T-cell (primary cell): Measurements from ENCODE around the gene ECM2. TPM values are rescaled to one million over a fixed set of nuclear protein-coding genes. Genes with fewer than 3 reads are reported as not detected.

Experiments
- ATAC-seq, 4 experiments: fragments of 200-7000 bp in 3 of 4; fragments of 150-1000 bp in 1 of 4; cut with Tn5 transposase; replicated peaks in 1 of 4; 1 replicate in 3 of 4; 2 replicates in 1 of 4; pipeline ENCODE4 v1.10.0; 2021; ENCODE audit warnings: moderate library complexity in 3 of 4, mild to moderate bottlenecking in 2 of 4, moderate number of reproducible peaks in 1 of 4
- CTCF ChIA-PET, 2 donors: fragments of 300-600 bp; sonication (Branson Sonifier 250); formaldehyde crosslinking; loops; one replicate each; lab custom pipeline; 2022; ENCODE audit warnings: antibody characterized with exemption in 2 of 2; lab: Charles Lee
- POLR2A ChIA-PET, 2 donors: fragments of 300-600 bp; sonication (Branson Sonifier 250); formaldehyde crosslinking; loops; one replicate each; lab custom pipeline; 2022; ENCODE audit warnings: antibody characterized with exemption in 2 of 2; lab: Charles Lee
- DNase-seq, 35 experiments: peaks; one replicate each; pipeline versions ENCODE4 v3.0.0 to v3.0.0-alpha.2; 2013 to 2023
- H3K27ac ChIP-seq: one replicate; pipeline ENCODE4 v1.5.1; 2013; ENCODE audit warnings: low read length
- H3K27me3 ChIP-seq, 2 experiments: replicated peaks in 1 of 2; 1 replicate in 1 of 2; 2 replicates in 1 of 2; pipeline versions ENCODE4 v1.6.1 to v1.7.0; 2013; ENCODE audit warnings: low read length in 1 of 2, mixed read lengths in 1 of 2; ENCODE audit not compliant: control insufficient read depth in 2 of 2, insufficient read depth in 2 of 2; ENCODE audit errors: extremely low read depth in 1 of 2
- H3K36me3 ChIP-seq, 2 donors: 1 replicate in 1 of 2; 2 replicates in 1 of 2; pipeline versions ENCODE4 v1.6.1 to v1.7.0; 2013; ENCODE audit warnings: low read length in 1 of 2; ENCODE audit not compliant: control insufficient read depth in 2 of 2, insufficient read depth in 1 of 2; ENCODE audit errors: extremely low read depth in 1 of 2
- H3K4me1 ChIP-seq, 2 experiments: 1 replicate in 1 of 2; 2 replicates in 1 of 2; pipeline versions ENCODE4 v1.6.1 to v1.7.0; 2013; ENCODE audit warnings: low read length in 2 of 2, mixed read lengths in 1 of 2; ENCODE audit not compliant: insufficient read depth in 2 of 2, control insufficient read depth in 1 of 2; ENCODE audit errors: extremely low read depth in 1 of 2
- H3K4me3 ChIP-seq, 2 donors: 1 replicate in 1 of 2; 2 replicates in 1 of 2; pipeline versions ENCODE4 v1.5.1 to v1.7.0; 2013; ENCODE audit warnings: mild to moderate bottlenecking in 2 of 2, low read length in 1 of 2, moderate library complexity in 1 of 2; ENCODE audit not compliant: control insufficient read depth in 1 of 2; ENCODE audit errors: extremely low read depth in 1 of 2
- H3K9me3 ChIP-seq: 2 replicates; pipeline ENCODE4 v1.7.0; 2013
- H3K27ac Mint-ChIP-seq, 2 donors: one replicate each; pipeline ENCODE4 v1.8.0; 2020 to 2021; ENCODE audit warnings: mild to moderate bottlenecking in 2 of 2, mixed read lengths in 2 of 2
- H3K27me3 Mint-ChIP-seq, 2 donors: one replicate each; pipeline ENCODE4 v1.8.0; 2021 to 2022; ENCODE audit warnings: mixed read lengths in 2 of 2
- H3K36me3 Mint-ChIP-seq: one replicate; pipeline ENCODE4 v1.8.0; 2021; ENCODE audit warnings: mixed read lengths
- H3K4me1 Mint-ChIP-seq, 3 donors: one replicate each; pipeline ENCODE4 v1.8.0; 2020 to 2022; ENCODE audit warnings: mixed read lengths in 3 of 3, mild to moderate bottlenecking in 1 of 3
- H3K4me3 Mint-ChIP-seq, 3 donors: one replicate each; pipeline ENCODE4 v1.8.0; 2020 to 2022; ENCODE audit warnings: mild to moderate bottlenecking in 3 of 3, mixed read lengths in 3 of 3, moderate library complexity in 3 of 3
- H3K9me3 Mint-ChIP-seq, 3 donors: one replicate each; pipeline ENCODE4 v1.8.0; 2020 to 2022; ENCODE audit warnings: mixed read lengths in 3 of 3
- WGBS: methylation state at CpG from one replicate; pipeline ENCODE4 v1.1.5; 2013; ENCODE audit warnings: missing lambda C conversion rate; ENCODE audit not compliant: insufficient coverage; 5-methylcytosine and 5-hydroxymethylcytosine counted together
- total RNA-seq, 35 experiments: library from RNA in 6 of 35; stranded (reverse) in 6 of 35; fragments of 120-200 nt in 1 of 35; gene quantifications; one replicate each; pipeline versions ENCODE4 v1.2.1 to v1.2.4 and lab custom pipeline; 2013 to 2026

Gene ECM2
- total RNA-seq, 5 donors from 2014 or later (not counting 1 experiment from before 2014, with no cell fraction given) = not detected

DNA sequence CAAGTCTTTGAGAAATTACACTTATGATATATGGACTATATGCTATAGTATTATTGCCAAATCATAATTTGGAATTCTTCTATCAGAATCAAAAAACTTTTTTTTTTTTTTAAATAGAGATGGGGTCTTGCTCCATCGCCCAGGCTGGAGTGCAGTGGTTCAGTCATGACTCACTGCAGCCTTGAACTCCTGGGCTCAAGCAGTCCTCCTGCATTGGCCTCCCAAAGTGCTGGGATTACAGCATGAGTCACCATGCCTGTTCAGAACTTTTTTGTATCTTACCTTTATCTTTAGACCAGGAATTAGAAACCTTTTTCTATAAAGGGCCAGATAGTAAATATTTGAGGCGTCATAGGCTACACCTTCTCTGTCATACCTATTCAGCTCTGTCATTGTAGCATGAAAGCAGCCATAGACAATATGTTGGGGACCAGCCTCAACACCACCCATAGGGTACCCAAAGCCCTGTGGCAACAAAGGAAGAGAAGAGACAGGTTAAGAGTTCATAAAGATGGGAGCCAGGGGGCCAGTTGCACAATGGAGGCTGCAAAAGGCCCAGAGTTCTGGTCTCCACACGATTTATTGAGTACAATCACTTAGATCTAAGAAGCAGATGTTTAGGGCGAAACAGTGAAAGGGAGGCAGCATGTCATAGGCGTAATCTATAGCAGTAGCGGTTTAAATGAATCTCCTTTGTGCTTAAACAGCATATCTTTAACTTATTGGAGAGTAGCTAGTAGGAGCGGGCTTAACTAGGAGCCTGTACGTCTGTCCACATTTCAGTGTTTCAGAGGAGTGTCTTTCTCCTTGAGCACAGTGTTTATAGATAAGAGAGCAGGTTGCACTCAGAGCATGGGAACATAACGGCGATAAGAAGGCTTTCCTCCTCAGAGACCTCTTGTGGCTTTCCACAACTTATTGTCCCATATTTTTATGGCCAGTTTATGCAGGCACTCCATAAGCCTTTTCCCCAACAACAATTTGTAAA lies 12.5 kb downstream of the ECM2 start:
- no peaks in the 10 kb centered on the region for H3K9me3 ChIP-seq
- no peaks in the 10 kb centered on the region for H3K27me3 ChIP-seq
- no peaks in the 10 kb centered on the region for H3K4me1 Mint-ChIP-seq
- H3K27ac ChIP-seq = no peak overlapping the region
- H3K27ac Mint-ChIP-seq = no peak overlapping the region
- H3K36me3 Mint-ChIP-seq = no peaks in the 10 kb centered on the region
- no peaks in the 10 kb centered on the region for H3K9me3 Mint-ChIP-seq
- H3K27me3 Mint-ChIP-seq = no peaks in the 10 kb centered on the region
- WGBS = 86% methylated on average over 2 of the region's 10 CpGs
- ChIA-PET POLR2A (interaction anchor here in 1 of 2 donors (0.6 kb wide), 1 partner anchor 23 kb away, joined by 3 read pairs; no protein-coding TSS in a partner anchor), CTCF (no interaction called here)
- H3K4me3 Mint-ChIP-seq = no peak overlapping the region
- ATAC-seq (no peak), DNase-seq (no peak)
- no peaks in the 10 kb centered on the region for H3K36me3 ChIP-seq
- no peaks in the 10 kb centered on the region for H3K4me1 ChIP-seq
- no peak overlapping the region for H3K4me3 ChIP-seq

DNA sequence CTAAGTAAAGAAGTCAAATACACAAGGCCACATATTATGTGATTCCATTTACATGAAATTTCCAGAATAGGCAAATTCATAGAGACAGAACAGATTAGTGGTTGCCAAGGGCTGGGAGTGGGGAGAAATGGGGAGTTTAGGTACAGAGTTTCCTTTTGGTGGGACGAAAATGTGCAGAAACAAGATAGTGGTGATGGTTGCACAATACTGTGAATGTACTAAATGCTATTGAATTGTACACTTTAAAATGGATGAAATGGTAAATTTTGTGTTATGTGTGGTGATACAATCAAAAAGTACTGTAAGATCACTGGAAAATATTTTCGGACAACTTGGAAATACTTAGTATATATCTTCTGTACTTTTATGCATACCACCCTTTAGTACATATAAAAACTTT lies 15.0 kb downstream of the ECM2 start:
- H3K9me3 Mint-ChIP-seq = no peaks in the 10 kb centered on the region
- H3K9me3 ChIP-seq = no peaks in the 10 kb centered on the region
- no peaks in the 10 kb centered on the region for H3K36me3 ChIP-seq
- ChIA-PET CTCF (no interaction called here), POLR2A (no interaction called here)
- no peak for DNase-seq
- H3K4me3 ChIP-seq = no peak overlapping the region
- H3K27ac ChIP-seq = no peak overlapping the region
- no peak overlapping the region for H3K4me3 Mint-ChIP-seq
- H3K4me1 ChIP-seq = no peaks in the 10 kb centered on the region
- no peak for ATAC-seq
- H3K27me3 ChIP-seq = no peaks in the 10 kb centered on the region
- no peak overlapping the region for H3K27ac Mint-ChIP-seq
- no peaks in the 10 kb centered on the region for H3K27me3 Mint-ChIP-seq
- no peaks in the 10 kb centered on the region for H3K36me3 Mint-ChIP-seq
- no peaks in the 10 kb centered on the region for H3K4me1 Mint-ChIP-seq
- WGBS = 83% methylated on average over 1 of the region's 2 CpGs

- WGBS = 93% methylated on average over 2 of the region's 4 CpGs
- no peaks in the 10 kb centered on the region for H3K4me1 Mint-ChIP-seq
- CTCF ChIA-PET = no interaction called here
These were observed 17.6 kb downstream of the ECM2 start for GRCh38 chr9:92518199-92518598.

GRCh38 chr9:92517046-92517445 lies 18.7 kb downstream of the ECM2 start:
- Histone ChIP-seq H3K4me1 (no peaks in the 10 kb centered on the region), H3K36me3 (no peaks in the 10 kb centered on the region), H3K27me3 (no peaks in the 10 kb centered on the region), H3K9me3 (no peaks in the 10 kb centered on the region), H3K27ac (no peak overlapping the region), H3K4me3 (no peak overlapping the region)
- ATAC-seq (no peak), DNase-seq (no peak)
- H3K4me1 Mint-ChIP-seq = no peaks in the 10 kb centered on the region
- H3K9me3 Mint-ChIP-seq = no peaks in the 10 kb centered on the region
- WGBS = no CpG with 5 or more reads among the region's 3 CpGs
- CTCF ChIA-PET = no interaction called here
- no peak overlapping the region for H3K4me3 Mint-ChIP-seq
- no peaks in the 10 kb centered on the region for H3K27me3 Mint-ChIP-seq
- no peak overlapping the region for H3K27ac Mint-ChIP-seq
- POLR2A ChIA-PET = no interaction called here
- no peaks in the 10 kb centered on the region for H3K36me3 Mint-ChIP-seq

More at GRCh38 chr9:92518199-92518598, 17.6 kb downstream of the ECM2 start:
- Histone ChIP-seq H3K27me3 (no peaks in the 10 kb centered on the region), H3K36me3 (no peaks in the 10 kb centered on the region), H3K4me1 (no peaks in the 10 kb centered on the region), H3K27ac (no peak overlapping the region), H3K9me3 (no peaks in the 10 kb centered on the region), H3K4me3 (no peak overlapping the region)
- Mint-ChIP-seq H3K27ac (no peak overlapping the region), H3K4me3 (no peak overlapping the region), H3K27me3 (no peaks in the 10 kb centered on the region), H3K36me3 (no peaks in the 10 kb centered on the region), H3K9me3 (no peaks in the 10 kb centered on the region)
- ATAC-seq = no peak
- DNase-seq = no peak
- POLR2A ChIA-PET = no interaction called here

DNA sequence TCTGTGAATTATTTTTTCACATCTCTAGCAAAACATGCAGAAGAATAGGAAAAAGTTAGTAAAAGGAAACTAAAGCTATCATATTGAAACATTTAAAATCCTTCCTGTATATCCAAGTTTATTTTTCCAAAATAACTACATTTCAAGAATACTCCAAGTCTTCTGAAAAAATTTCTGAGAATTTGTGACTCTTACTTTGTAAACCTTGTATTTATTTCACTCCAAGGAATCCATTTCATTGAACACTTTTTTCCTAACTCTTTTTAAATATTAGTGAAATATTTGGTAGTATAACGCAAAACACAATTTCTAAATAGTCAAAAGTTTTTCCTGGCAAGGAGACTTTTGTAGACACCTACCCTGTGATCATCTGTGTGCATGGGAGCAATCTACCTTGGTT lies 19.3 kb downstream of the ECM2 start:
- no peaks in the 10 kb centered on the region for H3K36me3 ChIP-seq
- no peak overlapping the region for H3K27ac ChIP-seq
- H3K27me3 ChIP-seq = no peaks in the 10 kb centered on the region
- Mint-ChIP-seq H3K4me1 (no peaks in the 10 kb centered on the region), H3K4me3 (no peak overlapping the region), H3K36me3 (no peaks in the 10 kb centered on the region), H3K9me3 (no peaks in the 10 kb centered on the region), H3K27me3 (no peaks in the 10 kb centered on the region), H3K27ac (no peak overlapping the region)
- no peaks in the 10 kb centered on the region for H3K9me3 ChIP-seq
- ATAC-seq = no peak
- no peak overlapping the region for H3K4me3 ChIP-seq
- CTCF ChIA-PET = no interaction called here
- WGBS = no CpG with 5 or more reads among the region's 1 CpG
- H3K4me1 ChIP-seq = no peaks in the 10 kb centered on the region
- POLR2A ChIA-PET = no interaction called here
- no peak for DNase-seq

DNA sequence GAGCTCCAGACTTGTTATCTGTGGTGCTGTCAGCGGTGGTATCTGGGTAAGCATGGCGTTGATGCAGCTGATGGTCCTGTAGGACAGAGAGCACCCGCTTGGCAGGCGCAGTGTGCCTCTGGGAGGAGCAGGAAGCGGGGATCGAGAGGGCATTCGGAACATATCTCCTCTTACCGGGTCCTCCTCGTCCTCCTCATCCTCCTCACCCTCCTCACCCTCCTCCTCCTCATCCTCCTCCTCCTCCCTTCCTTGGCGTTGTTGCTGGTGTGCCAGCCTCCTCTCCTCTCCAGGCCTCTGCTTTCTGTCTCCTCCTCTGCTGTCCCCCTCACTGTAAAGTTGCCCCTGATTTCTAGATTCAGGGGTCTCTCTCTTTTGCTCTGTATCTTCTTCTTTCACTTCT lies 21.2 kb downstream of the ECM2 start:
- no peak overlapping the region for H3K4me3 ChIP-seq
- H3K27me3 ChIP-seq = no peaks in the 10 kb centered on the region
- Mint-ChIP-seq H3K36me3 (no peaks in the 10 kb centered on the region), H3K27me3 (no peaks in the 10 kb centered on the region), H3K4me3 (no peak overlapping the region), H3K9me3 (no peaks in the 10 kb centered on the region), H3K27ac (no peak overlapping the region), H3K4me1 (no peaks in the 10 kb centered on the region)
- no peaks in the 10 kb centered on the region for H3K36me3 ChIP-seq
- no peaks in the 10 kb centered on the region for H3K9me3 ChIP-seq
- WGBS = 96% methylated on average over 10 of the region's 10 CpGs
- ATAC-seq (no peak), DNase-seq (no peak)
- CTCF ChIA-PET = no interaction called here
- H3K4me1 ChIP-seq = no peaks in the 10 kb centered on the region
- H3K27ac ChIP-seq = no peak overlapping the region
- POLR2A ChIA-PET = no interaction called here
